Stimulated activated CD8-positive, alpha-beta memory T cell treated with anti-CD3 and anti-CD28 coated beads, Interleukin-4, amount 100 ng/mL, for 24 hours (primary cell): Measurements from ENCODE around the gene CNTN6.

ENCODE experiments used
- DNase-seq: peaks from one replicate; pipeline ENCODE4 v3.0.0-alpha.2; 2020; ENCODE audit warnings: low read depth

The CNTN6 gene

GRCh38 chr3:1179146-1179545 lies 86.3 kb downstream of the CNTN6 start:
- DNase-seq, result no peak

DNA sequence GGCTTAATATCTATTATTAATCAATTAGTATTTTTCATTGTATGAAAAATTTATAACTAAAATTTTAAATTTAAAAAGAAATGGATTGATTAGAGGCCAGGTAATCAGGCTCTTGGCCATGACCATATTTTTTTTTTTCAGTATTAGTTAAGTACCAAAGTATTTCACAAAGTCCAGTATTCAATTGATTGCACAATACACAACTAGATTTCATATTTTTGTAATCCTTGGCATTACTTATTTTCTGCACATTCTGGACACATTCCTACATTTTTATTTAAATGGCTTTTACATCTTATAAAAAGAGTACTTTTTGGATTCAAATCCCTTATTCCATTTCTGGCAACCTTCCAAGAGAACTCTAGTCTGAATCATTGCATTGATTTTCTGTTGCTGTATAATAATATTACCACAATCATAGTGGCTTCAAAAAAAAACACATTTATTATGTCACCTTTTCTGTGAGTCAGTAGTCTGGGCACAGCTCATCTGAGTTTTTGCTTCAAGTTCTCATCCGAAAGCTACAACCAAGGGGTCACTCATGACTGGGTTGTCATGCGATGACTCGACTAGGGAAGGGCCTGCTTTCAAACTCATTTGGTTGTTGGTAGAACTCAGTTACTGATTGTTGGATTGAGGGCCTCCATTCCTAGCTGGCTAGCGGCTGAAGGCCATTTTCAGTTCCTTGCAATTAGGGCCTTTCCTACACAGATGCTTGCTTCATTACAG lies 90.7 kb downstream of the CNTN6 start:
- DNase-seq, result no peak

- no peak for DNase-seq
These were observed 97.7 kb downstream of the CNTN6 start for GRCh38 chr3:1190569-1190968.

DNA sequence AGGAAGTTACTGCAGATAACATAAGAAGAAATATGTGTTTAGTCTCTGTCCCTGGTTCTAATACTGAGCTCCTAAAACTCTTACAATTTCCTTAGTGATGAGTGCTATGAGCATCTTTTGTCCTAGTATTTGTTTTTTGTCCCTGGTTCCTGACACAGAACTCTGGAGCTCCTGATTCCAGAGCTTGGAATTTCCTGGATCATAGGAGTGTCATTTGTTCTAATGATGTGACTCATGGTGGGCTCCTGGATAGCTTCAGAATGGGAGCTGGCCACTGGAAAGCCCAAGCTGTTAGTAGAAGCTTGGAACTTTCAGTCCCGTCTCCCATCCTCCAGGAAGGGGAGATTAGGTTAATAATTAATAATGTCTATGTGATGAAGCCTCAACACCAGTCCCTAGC lies 98.2 kb downstream of the CNTN6 start:
- no peak for DNase-seq

DNA sequence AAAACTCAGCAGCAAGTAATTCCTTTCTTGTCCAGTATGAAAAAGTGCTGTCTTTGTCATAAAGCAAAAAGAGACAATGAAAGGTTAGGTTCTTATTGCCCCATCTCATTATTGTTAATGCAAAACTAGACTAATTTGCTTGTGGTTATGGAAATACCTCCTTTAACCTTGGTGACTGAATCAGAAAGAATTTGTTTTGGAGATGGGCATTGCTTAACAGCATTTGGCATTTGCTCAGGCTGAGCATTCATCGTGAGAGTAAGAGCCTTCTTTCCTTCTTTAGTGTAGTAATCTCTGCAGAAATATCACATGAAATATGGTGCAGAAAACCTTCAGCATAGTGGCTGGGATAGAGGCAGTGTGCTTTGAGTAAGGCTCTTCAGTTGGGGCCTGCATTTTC lies 103.1 kb downstream of the CNTN6 start:
- no peak for DNase-seq

GRCh38 chr3:1197051-1197450 lies 104.2 kb downstream of the CNTN6 start:
- DNase-seq, result no peak

DNA sequence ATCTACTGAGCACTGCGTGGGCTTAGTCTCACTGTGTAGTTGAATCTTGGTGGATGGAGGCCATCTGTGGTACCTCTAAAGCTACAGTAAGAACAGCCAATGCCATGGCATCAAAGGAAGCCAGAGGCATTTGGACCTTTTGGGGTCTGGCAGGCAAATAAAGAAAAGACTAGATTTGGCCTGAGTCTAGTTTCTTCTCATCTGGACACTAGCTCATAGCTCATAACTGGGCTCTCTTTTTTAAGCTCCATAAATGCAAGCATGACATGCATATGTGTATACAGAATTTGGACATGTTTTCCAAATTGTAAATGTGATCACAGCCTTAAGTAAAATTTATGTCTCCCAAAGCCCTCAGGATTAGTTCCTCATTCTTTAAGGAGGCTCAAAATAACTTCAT lies 107.5 kb downstream of the CNTN6 start:
- no peak for DNase-seq

DNA sequence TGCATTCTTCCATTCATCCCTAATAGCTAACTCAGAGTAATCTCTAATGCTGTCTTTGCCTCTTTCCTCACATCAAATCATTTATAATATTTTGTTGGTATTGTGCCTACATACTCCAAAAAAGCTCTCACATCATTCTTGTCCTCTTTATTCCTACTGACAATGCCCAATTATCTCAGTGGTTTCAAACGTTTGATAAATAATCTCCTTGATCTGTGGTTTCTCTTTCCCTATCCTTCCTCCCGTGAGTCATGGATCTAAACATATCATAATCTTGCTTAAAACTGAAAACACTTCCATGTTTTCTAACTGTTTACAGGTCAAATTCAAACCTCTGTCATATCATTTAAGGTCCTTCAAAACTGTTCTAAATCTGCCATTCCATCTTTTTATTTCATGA lies 115.1 kb downstream of the CNTN6 start:
- no peak for DNase-seq

- no peak for DNase-seq
These were observed 122.1 kb downstream of the CNTN6 start for GRCh38 chr3:1214933-1215332.

DNA sequence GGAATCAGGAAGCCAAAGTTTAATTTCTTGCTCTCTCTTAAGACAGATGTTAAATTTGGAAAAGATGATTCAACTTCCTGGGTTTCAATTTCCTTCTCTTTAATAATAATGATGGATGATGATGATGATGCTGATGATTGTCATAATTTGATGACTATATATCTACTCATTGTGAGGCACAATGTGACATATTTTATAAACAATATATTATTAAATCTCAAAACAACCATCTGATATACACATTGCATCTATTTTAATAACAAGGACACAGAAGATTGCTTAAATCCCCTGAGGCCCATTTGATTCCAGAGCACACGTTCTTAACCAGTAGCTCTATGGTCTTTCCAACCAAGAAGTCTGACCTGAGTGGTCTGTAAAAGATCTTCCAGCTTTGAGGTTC lies 124.0 kb downstream of the CNTN6 start:
- no peak for DNase-seq

DNA sequence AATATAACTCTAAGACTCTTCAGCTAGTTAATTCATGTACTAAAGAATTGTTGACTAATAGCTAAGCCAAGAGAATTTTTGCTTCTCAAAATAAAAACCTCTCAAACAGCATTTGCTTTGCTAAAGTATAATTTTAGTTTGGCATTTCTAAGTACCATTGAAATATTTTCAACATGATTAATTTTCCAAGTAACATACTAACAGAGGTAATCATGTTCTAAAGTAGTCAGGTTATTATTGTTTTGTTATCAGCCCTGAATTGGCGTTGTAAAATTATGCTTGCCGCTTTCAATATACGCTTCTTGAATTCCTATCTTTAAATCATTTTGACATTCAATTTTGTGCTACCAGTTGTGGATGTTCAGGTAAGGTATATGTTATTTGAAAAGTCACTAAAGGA lies 134.3 kb downstream of the CNTN6 start:
- DNase-seq, result no peak

- DNase-seq, result no peak
These were observed 135.5 kb downstream of the CNTN6 start for GRCh38 chr3:1228289-1228688.

DNA sequence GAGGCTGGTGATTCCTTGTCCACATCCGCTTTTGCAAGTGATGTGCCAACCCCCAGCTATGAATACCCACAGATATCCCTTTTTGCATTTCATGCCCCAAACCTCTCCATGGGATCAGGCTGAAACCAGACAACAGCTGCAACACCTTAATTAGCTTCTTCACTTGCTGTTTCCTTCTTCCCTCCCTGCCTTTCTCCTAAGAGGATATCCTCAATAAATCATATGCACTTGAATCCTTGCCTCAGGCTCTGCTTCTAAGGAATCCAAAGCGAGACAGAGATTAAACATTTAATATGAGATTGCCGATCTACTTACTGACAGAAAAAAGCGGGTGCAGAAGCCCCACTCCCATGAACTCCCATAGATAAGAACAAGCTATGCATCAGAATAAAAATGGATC lies 138.1 kb downstream of the CNTN6 start:
- DNase-seq, result no peak

GRCh38 chr3:1232276-1232675 lies 139.5 kb downstream of the CNTN6 start:
- no peak for DNase-seq

DNA sequence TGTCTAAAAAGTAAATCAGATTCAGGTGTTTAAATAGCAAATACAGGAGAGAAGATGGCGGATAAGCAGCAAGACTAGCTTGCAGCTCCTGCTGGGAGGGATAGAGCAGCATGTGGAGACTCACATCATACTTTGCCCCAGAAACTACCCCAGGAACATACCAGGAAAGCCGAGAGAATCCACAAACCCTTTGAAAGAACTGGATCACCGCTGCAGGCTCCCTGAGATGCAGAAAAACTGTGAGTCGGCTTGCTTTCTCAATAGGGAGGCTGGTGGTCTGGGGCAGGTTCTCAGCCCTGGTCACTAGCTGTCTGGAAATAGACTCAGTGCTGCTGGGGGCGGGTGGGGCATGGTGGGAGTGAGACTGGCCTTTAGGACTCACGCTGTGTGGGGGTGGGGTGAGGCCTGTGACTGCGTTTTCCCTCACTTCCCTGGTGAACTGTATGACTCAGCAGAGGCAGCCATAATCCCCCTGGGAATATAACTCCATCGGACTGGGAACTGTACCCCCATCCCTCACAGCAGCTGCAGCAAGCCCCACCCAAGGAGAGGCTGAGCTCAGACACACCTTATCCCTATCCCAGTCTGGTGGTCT lies 142.8 kb downstream of the CNTN6 start:
- no peak for DNase-seq

DNA sequence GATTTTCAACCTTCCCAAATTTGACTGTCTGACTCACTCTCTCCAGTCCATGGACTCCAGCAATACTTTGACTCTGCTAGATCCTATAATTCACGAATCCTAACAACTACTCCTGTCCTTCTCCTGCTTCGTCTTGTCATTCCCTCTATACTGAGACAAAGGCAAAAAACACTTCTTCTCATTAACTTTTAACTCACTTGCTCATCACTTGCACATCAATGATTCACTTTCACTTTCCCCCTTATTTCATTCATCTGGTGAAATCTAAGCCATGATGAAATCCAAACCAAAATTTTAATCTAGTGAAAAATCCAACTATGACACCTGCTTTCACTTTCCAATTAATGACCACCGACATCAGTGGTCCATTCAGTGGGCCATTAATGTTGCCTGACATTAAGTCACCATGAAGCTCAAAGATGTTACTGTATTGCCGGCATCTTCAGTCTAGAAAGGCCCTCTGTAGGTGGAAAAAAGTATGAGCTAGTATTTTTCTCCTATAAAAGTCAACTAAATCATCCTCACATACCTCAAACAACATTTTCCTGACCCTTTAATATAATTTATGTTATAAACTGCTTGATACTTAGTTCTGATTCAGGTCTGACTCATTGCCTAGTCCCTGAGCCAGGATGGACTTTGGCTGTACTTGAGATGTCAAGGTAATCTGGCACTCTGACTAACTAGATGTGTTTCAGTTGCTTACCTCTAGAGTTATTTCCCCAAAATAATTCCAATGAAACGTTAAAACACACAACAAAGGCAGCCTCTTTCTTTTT lies 158.6 kb downstream of the CNTN6 start:
- no peak for DNase-seq

DNA sequence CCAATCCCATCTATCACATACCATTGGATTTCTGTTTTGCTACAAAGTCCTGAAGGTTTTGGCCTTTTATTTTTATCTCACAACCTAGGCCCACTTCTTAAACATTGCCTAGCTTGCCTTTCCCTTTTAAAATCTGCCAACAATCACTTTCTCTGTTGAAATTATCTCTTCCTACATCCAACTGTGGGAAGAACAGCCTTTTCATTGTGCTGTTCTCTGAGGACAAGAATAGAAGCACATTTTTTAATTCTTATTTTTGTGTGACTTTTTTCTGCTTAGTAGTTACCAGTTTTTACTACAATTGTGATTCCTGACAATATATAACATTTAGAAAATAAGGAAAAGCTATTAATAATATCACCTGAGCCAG lies 159.2 kb downstream of the CNTN6 start:
- DNase-seq, result no peak

DNA sequence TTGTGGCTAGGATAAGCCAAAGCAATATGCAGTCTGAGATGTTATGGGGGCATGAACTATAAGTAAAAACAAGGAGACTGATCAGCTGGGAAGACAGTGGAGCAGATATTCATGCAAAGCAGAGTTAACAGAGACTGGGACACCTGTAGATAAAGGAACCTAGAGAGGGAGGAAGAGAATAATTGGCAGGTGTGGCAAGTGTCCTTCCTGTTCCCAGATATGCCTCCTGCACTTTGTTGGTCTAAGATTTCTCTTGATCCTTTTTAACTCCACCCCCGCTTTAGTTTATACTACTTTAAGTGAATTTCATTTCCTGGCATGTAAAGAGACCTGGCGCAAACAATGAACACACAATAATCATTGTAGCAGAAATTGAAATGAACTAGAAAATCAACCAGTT lies 169.4 kb downstream of the CNTN6 start:
- DNase-seq, result no peak

DNA sequence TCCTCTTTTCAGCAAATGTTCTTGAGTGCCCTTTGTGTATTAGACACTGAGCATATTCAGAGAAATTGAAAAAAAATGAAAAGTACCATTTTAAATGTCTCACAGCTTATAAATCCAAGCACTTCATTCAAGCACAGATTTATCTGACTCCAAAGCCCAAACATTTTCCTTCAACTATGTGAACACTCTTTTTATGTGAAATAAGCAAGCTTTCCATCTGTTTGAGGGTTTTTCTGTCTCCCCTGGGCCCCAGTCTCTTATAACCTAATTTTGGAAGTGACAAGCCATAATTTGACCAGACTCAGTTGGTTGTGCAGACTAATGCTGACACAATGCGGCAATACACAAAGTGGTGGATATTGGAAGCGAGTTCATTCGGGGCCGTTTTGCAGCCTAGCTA lies 170.3 kb downstream of the CNTN6 start:
- DNase-seq, result no peak

GRCh38 chr3:1269808-1270207 lies 177.0 kb downstream of the CNTN6 start:
- DNase-seq, result no peak

DNA sequence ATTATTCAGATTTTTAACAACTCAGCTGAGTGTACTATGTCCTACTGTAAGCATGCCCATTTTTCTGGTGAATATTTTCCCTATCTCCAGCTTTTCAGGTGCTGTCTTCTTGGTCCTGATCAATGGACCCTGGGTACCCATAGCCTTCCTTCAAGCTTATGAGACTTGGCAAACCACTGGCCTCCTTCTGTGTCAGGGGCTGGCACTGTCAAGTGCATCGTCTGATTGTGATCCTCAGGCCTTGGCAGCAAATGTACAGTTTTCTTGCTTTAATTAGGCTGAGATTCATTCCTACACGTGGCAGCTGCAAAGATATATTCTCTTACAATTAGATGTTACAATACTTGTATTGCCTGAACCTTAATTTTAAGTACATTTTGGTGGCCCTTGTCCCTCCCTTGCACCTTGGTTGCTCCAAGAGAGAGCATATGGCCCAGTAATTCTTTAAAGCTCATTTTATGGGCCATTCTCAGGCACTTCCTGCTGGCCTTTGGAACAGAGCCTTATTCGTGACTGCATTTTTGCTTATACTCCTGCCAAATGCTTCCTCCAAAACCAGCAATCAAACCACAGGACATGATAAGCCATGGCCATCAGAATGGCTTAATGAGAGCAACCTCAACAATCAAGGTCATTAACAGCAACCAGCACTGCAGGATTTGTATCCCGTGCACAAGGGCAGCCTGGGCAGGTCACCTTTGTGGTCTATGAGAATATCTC lies 179.9 kb downstream of the CNTN6 start:
- DNase-seq, result no peak

DNA sequence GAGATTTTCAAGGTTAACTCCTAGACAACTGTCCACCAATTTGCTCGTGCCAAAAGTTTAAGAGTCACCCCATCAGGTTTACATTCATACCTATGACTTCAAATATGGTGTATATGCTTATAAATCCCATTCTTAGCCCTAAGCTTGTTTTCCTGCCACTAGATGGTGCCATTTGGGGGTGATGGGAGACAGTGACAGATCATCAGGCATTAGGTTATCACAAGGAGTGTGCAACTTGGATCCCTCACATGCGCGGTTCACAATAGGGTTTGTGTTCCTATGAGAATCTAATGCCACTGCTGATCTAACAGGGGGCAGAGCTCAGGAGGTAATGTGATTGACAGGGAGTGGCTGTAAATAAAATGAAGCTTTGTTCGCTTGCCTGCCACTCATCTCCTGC lies 182.7 kb downstream of the CNTN6 start:
- DNase-seq, result no peak

GRCh38 chr3:1287815-1288214 lies 195.0 kb downstream of the CNTN6 start:
- DNase-seq, result no peak
